Caki2 (cell line): ENCODE results near the gene FUOM. TPM values are rescaled to one million over a fixed set of nuclear protein-coding genes. Genes with fewer than 3 reads are reported as not detected.
"Not testable (repeated sequence)": the region's sequence is repeated elsewhere in the genome, so short reads cannot be mapped to it uniquely, and the experiment has no call there.

Source experiments
- DNase-seq: peaks from one replicate; pipeline ENCODE4 v3.0.0-alpha.2; 2015; ENCODE audit warnings: low read depth
- in situ Hi-C: cut with HindIII; loops from 2 replicates; pipeline ENCODE4 v1.10.0; 2016; ENCODE audit warnings: low sequenced_read_pairs, low pct_unique_long_range_greater_than_20kb, mixed read lengths
- total RNA-seq: library from RNA; depleted of rRNA; stranded (reverse); fragments of >200 nt; shearing (Covaris generic); gene quantifications from 2 replicates; pipeline ENCODE4 v1.2.3, GENCODE V29; 2014; ENCODE audit warnings: low replicate concordance

FUOM gene
- total RNA-seq, 1 experiment from 2014 or later, result 38.3 TPM

DNA sequence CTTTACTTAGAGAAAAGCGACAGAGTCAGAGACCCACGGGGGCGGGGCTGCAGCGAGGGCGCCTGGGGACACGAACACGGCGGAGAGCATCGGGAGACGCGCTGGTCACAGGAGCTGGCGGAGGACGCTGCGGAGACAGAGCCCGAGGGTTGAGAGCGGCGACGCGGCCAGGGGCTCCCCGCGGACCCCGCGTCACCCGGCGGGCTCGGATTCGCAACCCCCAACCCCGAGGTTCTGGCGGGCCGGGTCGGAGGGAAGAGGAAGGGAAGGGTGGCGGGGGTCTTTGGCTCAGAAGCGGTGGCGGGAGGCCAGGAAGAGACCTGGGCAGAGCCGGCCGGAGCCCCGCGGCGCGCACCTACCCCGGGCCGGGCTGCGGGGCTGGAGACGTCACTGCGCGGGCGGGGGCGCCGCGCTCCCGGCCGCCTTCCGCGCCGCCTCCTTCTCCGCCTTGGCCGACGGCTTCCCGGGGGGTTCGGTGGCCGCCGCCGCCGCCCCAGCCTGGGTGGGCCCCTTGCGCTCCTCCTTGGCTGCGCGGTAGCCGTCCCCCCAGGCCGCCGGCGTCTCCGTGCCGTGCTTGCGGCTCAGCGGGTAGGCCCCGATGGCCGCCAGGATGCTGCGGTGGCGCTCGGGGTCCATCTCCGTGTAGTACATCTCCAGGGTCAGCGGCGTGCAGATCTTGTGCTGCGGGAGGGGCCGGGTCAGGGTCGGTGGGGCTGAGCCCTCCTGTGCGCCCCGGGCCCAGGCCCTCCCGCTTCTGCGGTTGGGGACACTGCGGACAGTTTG, 32.2 kb downstream of the FUOM start:
- in situ Hi-C loops, result no loop called here
- no peak for DNase-seq

DNA sequence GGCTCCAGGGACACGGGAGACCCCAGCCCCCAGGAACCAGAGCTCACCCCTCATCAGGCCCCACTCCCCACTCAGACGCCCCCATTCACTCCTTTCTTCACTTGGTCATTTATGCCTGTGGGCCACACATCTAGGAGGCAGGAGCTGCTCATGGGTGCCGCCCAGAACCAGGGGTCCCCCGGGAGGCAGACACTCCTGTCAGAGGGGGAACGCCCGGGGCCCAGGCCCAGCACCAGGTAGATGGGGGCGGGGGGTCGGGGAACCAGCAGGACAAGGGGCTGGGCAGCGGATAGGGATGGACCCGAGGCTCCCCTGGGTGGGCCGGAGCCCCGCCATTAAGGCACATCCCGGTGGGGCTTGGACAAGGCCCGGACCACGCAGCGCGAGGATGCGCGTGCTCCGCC, 33.0 kb downstream of the FUOM start:
- in situ Hi-C loops, result no loop called here
- no peak for DNase-seq

DNA sequence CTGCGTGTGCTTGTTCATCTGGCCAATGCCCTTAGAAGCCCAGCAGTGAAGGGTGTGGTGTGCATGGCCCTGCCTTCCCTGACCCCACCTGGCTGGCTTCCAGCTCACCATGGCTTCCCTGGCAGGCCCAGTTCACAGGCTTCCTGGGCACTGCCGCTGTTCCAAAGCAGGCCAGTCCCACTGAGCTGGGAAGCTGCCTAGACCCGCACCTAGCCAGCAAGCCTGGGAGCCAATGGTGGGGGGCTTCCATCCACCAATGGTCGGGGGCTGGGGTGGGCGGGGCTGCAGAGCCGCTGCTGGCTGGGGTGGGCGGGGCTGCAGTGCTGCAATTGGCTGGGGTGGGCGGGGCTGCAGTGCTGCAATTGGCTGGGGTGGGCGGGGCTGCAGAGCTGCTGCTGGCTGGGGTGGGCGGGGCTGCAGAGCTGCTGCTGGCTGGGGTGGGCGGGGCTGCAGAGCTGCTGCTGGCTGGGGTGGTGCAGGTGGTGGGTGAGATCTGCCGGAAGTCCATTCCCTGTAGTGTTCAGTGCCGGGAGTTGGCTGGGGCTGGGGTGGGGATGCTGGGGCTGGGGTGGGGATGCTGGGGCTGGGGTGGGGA, 33.5 kb downstream of the FUOM start:
- DNase-seq, result peak; percentile 65
- in situ Hi-C loops, result no loop called here

- in situ Hi-C loops, DNase-seq: not testable (repeated sequence)
These were observed 35.6 kb downstream of the FUOM start for GRCh38 chr10:133322064-133322709.

- in situ Hi-C loops, DNase-seq: not testable (repeated sequence)
These were observed 36.9 kb downstream of the FUOM start for GRCh38 chr10:133320852-133321422.

DNA sequence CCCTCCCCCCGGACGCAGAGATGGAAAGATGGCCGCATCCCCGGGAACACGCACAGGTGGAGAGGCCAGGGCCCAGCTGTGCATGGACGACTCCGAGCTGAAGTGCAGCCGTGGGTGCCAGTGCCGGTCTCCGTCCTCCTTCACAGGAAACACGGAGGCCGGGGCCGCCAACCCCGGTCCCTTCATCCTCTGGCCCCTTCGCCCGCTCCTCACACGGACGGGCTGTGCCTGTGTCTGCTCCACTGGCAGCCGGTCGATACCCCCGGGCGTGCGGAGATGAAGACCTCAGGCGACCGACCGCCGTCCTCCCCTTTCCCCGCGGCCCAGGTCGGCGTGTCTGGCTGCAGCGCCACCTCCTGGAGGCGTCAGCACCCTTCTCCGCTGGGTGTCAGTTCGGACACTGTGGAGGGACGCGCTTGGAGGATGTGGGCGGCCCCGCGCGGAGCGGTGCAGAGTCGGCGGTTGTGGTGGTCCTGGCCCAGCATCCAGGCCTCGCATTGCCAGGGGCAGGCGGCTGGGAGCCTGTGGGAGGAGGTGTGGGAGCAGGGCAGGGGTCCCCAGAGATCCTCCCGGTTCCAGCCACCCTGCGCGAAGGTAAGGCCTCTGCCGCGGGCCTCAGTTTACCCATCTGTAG, 39.2 kb downstream of the FUOM start:
- in situ Hi-C loops, result no loop called here
- peak; percentile 69 for DNase-seq

- in situ Hi-C loops, result no loop called here
- DNase-seq, result no peak
These were observed 41.1 kb downstream of the FUOM start for GRCh38 chr10:133316732-133317131.

GRCh38 chr10:133316266-133316665, 41.6 kb downstream of the FUOM start:
- in situ Hi-C loops, result no loop called here
- no peak for DNase-seq

DNA sequence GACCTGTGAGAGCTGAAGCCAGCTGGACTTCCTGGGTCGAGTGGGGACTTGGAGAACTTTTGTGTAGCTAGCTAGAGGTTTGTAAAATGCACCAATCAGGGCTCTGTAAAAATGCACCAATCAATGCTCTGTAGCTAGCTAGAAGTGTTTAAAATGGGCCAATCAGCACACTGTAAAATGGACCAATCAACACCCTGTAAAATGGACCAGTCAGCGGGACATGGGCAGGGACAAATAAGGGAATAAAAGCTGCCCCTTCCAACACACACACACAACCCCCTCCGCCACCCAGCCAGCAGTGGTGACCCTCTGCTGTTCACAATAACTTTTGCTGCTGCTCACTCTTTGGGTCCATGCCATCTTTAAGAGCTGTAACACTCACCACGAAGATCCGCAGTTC, 42.0 kb downstream of the FUOM start:
- in situ Hi-C loops, result no loop called here
- peak; percentile 39 for DNase-seq

DNA sequence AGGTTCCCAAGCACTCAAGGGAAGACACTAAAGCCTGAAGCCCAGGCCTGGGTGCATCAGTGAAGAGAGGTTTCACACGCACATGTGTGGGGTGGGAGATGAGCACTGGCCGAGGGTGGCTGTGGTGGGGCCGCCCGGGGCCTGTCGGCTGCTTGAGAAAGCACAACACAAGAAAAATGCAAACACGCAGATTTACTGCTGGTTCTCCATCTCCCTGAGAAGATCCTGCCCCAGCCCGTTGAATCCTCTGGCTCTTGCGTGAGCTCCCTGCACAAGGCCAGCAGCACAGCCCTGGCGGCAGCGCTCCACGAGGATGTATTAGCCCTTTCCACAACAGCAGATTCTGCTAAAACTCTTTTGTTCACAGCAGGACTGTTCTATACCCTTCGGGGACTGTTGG, 42.9 kb downstream of the FUOM start:
- in situ Hi-C loops, result no loop called here
- no peak for DNase-seq

DNA sequence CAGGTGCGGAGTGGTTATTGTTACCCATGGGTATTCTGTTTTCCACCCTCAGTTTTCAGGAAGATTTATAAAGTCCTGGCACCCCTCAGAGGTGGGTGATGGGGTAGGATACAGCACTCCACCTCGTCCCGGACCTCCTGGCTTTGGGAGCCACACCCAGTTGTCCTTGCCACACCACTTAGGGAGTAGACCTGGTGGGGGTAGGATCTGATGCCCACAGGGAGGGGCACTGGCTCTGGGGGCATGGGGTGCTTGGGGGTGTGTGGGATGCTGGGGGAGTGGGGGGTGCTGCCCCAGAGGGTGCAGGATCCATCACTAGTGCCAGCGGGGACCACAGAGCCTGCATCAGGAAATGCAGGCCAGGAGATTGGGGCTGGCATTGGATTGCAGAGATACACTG, 44.6 kb downstream of the FUOM start:
- in situ Hi-C loops, result no loop called here
- DNase-seq, result no peak

GRCh38 chr10:133312769-133313145, 45.1 kb downstream of the FUOM start:
- in situ Hi-C loops, result no loop called here
- DNase-seq, result no peak

DNA sequence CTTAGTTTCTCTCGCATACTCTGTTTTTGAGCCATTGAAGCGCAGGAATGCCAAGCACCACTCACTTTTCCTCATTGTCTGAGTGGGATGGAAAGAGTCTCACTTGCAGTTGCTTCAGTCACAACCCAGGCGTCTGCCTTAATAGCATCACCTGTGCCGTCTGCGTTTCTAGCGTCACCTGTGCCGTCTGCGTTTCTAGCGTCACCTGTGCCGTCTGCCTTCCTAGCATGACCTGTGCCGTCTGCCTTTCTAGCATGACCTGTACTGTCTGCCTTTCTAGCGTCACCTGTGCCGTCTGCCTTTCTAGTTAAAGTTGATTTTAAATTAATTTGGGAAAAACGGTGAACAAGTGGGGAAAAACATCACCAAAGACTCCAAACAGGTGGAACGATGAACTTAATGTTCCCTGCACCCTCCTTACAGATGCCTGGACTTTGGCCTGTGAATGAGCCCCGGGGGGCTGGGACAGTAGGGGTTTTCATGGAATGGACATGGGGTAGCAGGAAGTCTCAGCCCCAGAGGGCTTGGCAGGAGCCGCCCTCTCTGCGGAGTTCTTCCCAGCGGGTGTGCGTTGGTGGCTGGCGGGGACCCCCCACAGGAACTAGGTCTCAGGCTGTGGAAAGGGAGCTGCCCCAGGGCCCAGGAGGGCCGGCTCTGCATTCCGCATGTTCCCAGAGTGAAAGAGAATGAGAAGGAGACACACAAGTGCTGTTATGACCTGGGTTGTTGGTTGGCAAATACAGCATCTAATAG, 45.6 kb downstream of the FUOM start:
- in situ Hi-C loops, result no loop called here
- DNase-seq, result no peak

GRCh38 chr10:133311570-133311969, 46.2 kb downstream of the FUOM start:
- no peak for DNase-seq
- in situ Hi-C loops, result no loop called here

DNA sequence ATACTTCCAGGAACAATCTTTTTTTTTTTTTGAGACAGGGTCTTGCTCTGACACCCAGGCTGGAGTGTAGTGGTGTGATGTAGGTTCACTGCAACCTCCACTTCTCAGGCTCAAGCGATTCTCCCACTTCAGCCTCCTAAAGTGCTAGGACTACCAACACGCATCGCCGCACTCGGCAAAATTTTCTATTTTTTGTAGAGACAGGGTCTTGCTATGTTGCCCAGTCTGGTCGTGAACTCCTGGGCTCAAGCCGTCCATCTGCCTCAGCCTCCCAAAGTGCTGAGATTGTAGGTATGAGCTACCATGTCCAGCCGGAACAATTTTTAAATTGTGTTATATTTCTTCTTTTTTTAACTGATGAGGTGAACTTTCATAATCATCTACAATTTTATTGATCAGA, 47.0 kb downstream of the FUOM start:
- in situ Hi-C loops, result no loop called here
- no peak for DNase-seq

DNA sequence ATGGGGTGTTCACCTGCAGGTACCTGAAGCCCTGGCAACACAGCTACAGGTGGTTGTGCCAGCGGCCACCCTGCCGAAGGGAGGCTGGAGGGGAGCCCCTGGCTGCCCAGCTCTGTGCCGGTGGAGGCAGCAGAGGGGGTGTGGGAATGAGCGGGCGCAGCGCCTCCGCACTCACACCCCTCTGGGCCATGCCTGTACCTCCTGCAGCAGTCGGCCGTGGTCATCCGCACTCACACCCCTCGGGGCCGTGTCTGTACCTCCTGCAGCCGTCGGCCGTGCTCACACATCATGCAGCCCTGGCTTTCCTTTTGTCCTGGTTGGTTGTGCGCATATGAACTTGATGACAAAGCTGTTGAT, 47.4 kb downstream of the FUOM start:
- no peak for DNase-seq
- in situ Hi-C loops, result no loop called here

DNA sequence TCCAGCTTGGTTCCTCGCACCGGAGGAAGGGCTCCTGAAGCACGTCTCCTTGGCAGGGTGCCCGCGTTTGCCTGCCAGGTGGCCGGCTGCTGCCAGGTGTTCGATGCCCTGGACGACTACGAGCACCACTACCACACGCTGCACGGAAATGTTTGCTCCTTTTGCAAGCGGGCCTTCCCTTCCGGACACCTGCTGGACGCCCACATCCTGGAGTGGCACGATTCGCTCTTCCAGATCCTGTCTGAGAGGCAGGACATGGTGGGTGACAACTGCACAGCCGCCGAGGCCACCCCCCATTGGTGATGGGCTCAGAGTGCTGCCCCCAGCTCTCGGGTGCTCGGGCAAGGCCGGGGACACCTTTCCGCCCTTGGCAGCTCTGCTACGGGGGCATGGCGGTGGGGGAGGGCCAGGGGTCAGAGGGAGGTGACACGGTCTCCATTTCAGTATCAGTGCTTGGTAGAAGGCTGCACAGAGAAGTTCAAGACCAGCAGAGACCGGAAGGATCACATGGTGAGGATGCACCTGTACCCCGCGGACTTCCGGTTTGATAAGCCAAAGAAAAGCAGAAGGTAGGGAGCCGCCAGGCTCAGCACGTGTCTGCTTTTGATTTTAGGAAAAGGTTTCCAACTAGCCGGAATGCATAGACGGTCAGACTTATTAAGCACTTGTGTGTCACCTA, 48.0 kb downstream of the FUOM start:
- no peak for DNase-seq
- in situ Hi-C loops, result no loop called here
